Activated CD8-positive, alpha-beta T cell treated with anti-CD3 and anti-CD28 coated beads for 36 hours (primary cell): Measurements from ENCODE around the gene CLINT1. TPM values are rescaled to one million over a fixed set of nuclear protein-coding genes. Genes with fewer than 3 reads are reported as not detected.

ENCODE experiments used
- ATAC-seq: fragments of 200-7000 bp; cut with Tn5 transposase; one replicate; pipeline ENCODE4 v1.10.0; 2021; ENCODE audit warnings: mild to moderate bottlenecking, moderate library complexity
- CTCF ChIA-PET: fragments of 350-600 bp; sonication (Branson Sonifier 250); formaldehyde crosslinking; loops from one replicate; lab custom pipeline; 2021; ENCODE audit warnings: antibody characterized with exemption; lab: Charles Lee
- POLR2A ChIA-PET: fragments of 350-600 bp; sonication (Branson Sonifier 250); formaldehyde crosslinking; loops from one replicate; lab custom pipeline; 2021; ENCODE audit warnings: antibody characterized with exemption; lab: Charles Lee
- DNase-seq: peaks from one replicate; pipeline ENCODE4 v3.0.0-alpha.2; 2020
- H3K27ac Mint-ChIP-seq: one replicate; pipeline ENCODE4 v1.8.0; 2021; ENCODE audit warnings: mild to moderate bottlenecking, mixed read lengths
- H3K27me3 Mint-ChIP-seq: one replicate; pipeline ENCODE4 v1.8.0; 2021; ENCODE audit warnings: mixed read lengths
- H3K36me3 Mint-ChIP-seq: one replicate; pipeline ENCODE4 v1.8.0; 2021; ENCODE audit warnings: low read depth, mixed read lengths
- H3K4me1 Mint-ChIP-seq: one replicate; pipeline ENCODE4 v1.8.0; 2021; ENCODE audit warnings: low read depth, mixed read lengths
- H3K4me3 Mint-ChIP-seq: one replicate; pipeline ENCODE4 v1.8.0; 2021; ENCODE audit warnings: mild to moderate bottlenecking, moderate library complexity, mixed read lengths
- H3K9me3 Mint-ChIP-seq: one replicate; pipeline ENCODE4 v1.8.0; 2021; ENCODE audit warnings: mixed read lengths
- intact Hi-C: fragments of 100-400 bp; cut with micrococcal nuclease; formaldehyde crosslinking; loops from one replicate; pipeline ENCODE4 v1.10.0; 2022
- total RNA-seq, 2 experiments: library from RNA; stranded (reverse); gene quantifications; one replicate each; pipeline ENCODE4 v1.2.3, GENCODE V29; 2021
- TF ChIP-seq, protein P1 (sequence below): fragments of 200-600 bp; IDR thresholded peaks from one replicate; pipeline ENCODE4 v1.8.0; 2022; ENCODE audit warnings: antibody characterized with exemption, mild to moderate bottlenecking

The CLINT1 gene
- total RNA-seq, 2 experiments from 2014 or later: 56.8 to 60.7 TPM

DNA sequence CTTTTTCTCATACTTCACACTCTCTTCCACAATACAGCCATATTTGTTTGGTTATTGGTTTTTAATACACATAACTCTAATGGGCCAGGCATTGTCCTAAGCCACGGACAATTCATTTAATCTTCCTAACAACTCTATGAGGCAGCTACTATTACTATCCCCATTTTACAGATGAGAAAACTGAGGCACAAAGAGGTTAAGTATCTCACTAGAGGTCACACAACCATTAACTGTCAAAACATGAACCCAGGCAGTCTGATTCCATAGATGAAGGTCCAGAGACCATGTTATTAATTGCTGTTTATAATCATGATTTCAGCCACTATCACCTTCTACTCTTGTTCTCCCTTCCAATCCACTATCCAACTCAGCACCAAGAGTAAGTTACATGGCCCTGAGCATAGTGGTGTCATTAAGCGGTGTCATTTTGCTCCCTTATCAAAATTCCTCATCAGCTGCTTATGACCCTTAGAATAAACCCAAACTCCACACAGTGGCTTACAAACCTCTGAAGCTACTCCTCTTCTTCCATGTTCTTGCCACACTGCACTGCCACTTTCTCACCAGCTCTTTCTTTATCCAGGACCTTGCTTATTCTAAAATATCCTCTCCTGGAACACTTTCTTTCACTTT lies 22.7 kb downstream of the CLINT1 start:
- Mint-ChIP-seq H3K27ac (no peak overlapping the region), H3K36me3 (peaks cover 3% of the 10 kb centered on the region), H3K4me3 (no peak overlapping the region), H3K27me3 (no peaks in the 10 kb centered on the region), H3K4me1 (peaks cover 24% of the 10 kb centered on the region), H3K9me3 (no peaks in the 10 kb centered on the region)
- CTCF ChIA-PET: no interaction called here
- TF ChIP-seq, protein P1, sequence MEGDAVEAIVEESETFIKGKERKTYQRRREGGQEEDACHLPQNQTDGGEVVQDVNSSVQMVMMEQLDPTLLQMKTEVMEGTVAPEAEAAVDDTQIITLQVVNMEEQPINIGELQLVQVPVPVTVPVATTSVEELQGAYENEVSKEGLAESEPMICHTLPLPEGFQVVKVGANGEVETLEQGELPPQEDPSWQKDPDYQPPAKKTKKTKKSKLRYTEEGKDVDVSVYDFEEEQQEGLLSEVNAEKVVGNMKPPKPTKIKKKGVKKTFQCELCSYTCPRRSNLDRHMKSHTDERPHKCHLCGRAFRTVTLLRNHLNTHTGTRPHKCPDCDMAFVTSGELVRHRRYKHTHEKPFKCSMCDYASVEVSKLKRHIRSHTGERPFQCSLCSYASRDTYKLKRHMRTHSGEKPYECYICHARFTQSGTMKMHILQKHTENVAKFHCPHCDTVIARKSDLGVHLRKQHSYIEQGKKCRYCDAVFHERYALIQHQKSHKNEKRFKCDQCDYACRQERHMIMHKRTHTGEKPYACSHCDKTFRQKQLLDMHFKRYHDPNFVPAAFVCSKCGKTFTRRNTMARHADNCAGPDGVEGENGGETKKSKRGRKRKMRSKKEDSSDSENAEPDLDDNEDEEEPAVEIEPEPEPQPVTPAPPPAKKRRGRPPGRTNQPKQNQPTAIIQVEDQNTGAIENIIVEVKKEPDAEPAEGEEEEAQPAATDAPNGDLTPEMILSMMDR: no peak
- intact Hi-C loops: no loop called here
- DNase-seq: no peak
- no peak for ATAC-seq
- POLR2A ChIA-PET: no interaction called here

DNA sequence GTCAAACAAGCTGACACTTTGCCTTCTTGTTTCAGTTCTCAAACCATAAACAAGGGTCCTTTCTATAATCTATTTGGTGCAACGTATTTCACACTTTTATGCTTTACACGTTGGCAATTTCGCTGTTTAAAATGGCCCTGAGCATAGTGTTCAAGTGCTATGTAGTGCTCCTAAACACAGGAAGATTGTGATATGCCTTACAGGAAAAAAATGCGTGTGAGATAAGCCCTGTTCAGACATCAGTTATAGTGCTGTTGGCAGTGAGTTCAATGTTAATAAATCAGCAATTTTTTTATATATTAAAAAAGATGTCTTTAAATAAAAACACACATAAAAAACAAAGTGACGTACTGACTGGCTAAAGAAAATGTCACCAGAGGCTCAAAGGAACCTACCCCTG lies 23.9 kb downstream of the CLINT1 start:
- no peak overlapping the region for H3K27ac Mint-ChIP-seq
- H3K4me3 Mint-ChIP-seq: no peak overlapping the region
- H3K4me1 Mint-ChIP-seq: peaks cover 25% of the 10 kb centered on the region
- intact Hi-C loops: no loop called here
- H3K9me3 Mint-ChIP-seq: no peaks in the 10 kb centered on the region
- ChIA-PET CTCF (interaction anchor here (0.6 to 3.0 kb wide), 3 partner anchors 12 to 27 kb away, joined by 3 to 11 read pairs (median 4); partner anchors contain the start of gene CLINT1), POLR2A (interaction anchor here (1.0 kb wide), 1 partner anchor 11 kb away, joined by 3 read pairs; no protein-coding TSS in a partner anchor)
- DNase-seq (no peak), ATAC-seq (no peak)
- no peaks in the 10 kb centered on the region for H3K27me3 Mint-ChIP-seq
- TF ChIP-seq, protein P1: no peak
- H3K36me3 Mint-ChIP-seq: peaks cover 3% of the 10 kb centered on the region

DNA sequence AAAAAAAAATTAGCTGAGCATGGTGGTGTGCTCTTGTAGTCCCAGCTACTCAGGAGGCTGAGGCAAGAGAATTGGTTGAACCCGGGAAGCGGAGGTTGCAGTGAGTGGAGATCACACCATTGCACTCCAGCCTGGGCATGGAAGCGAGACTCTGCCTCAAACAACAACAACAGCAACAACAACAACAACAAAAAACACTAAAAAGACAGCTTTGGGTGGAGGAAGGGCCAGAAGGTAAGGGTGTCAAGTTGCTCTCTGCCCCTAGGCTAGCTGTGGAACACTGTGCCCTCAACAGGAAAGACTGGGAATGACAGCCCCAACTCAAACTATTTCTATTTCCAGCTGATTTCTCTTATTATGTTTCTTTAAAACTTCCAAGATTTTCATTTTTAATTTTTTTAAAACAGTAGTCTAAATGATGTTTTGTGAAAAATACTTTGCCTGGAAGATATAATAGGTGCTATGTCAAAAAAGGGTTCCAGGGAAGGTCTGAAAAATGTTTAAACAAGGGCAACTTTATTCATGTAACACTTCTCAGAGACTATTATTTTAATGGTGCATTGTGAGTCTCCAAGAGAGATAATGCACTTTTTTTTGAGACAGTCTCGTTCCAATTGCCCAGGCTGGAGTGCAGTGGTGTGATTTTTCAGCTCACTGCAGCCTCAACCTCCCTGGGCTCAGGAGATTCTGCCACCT lies 29.9 kb downstream of the CLINT1 start:
- peaks cover 55% of the 10 kb centered on the region for H3K4me1 Mint-ChIP-seq
- DNase-seq: no peak
- peak; percentile 70 for ATAC-seq
- ChIA-PET POLR2A (no interaction called here), CTCF (interaction anchor here (1.1 to 1.8 kb wide), 5 partner anchors 12 to 88 kb away, joined by 3 to 6 read pairs (median 4); no protein-coding TSS in a partner anchor)
- H3K4me3 Mint-ChIP-seq: no peak overlapping the region
- H3K27ac Mint-ChIP-seq: no peak overlapping the region
- peaks cover 5% of the 10 kb centered on the region for H3K36me3 Mint-ChIP-seq
- TF ChIP-seq, protein P1: no peak
- no peaks in the 10 kb centered on the region for H3K27me3 Mint-ChIP-seq
- intact Hi-C loops: no loop called here
- no peaks in the 10 kb centered on the region for H3K9me3 Mint-ChIP-seq

DNA sequence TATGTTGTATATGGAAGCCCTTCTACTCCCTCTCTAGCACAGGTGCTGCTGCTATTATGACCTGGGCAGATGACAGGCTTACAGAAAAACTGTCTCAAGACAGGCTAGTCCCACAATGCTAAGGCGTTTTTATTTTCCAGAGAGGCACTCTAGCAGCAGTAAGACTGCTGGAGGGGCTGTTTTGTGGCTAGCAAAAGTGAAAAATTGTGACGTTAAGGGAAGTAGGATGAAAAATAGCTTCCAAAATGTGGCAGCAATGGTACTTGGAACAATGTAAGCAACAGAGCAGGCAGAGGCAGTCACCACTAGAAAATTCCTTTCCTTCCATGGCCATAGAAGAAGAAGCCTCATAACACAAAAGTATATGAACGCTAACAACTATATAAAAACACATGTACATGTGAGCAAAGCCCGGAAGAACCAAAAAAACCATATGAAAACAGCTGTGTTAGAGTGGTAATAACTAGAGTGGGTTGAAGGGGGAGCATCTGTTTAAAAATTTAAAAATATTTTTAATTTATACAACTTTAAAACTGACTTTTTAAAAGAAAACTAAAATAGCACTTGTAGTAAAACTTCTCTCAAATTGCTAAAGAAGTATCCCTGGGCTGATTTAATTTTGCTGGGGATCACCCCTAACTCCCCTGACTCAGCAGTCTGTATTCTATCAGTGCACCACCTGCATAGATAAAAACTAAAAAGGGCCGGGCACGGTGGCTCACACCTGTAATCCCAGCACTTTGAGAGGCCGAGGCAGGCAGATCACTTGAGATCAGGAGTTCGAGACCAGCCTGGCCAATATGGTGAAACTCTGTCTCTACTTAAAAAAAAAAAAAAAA lies 30.6 kb downstream of the CLINT1 start:
- no peak overlapping the region for H3K4me3 Mint-ChIP-seq
- ChIA-PET POLR2A (interaction anchor here (0.6 kb wide), 1 partner anchor 45 kb away, joined by 3 read pairs; no protein-coding TSS in a partner anchor), CTCF (interaction anchor here (0.6 to 1.8 kb wide), 4 partner anchors 18 to 88 kb away, joined by 3 to 6 read pairs (median 4); no protein-coding TSS in a partner anchor)
- peak; percentile 37 for ATAC-seq
- TF ChIP-seq, protein P1: no peak
- no peaks in the 10 kb centered on the region for H3K27me3 Mint-ChIP-seq
- DNase-seq: peak; percentile 9
- H3K27ac Mint-ChIP-seq: peak overlapping the region; percentile 81
- H3K4me1 Mint-ChIP-seq: peaks cover 55% of the 10 kb centered on the region
- intact Hi-C loops: no loop called here
- H3K9me3 Mint-ChIP-seq: no peaks in the 10 kb centered on the region
- H3K36me3 Mint-ChIP-seq: peaks cover 5% of the 10 kb centered on the region
